HG03025 (cell line): ENCODE measurements around the gene SKP1.
"Not testable (repeated sequence)": the region's sequence is repeated elsewhere in the genome, so short reads cannot be mapped to it uniquely, and the experiment has no call there.

Source experiments
- ATAC-seq: cut with Tn5 transposase; IDR thresholded peaks from one replicate; pipeline ENCODE4 v1.9.1; 2021; ENCODE audit warnings: mild to moderate bottlenecking, moderate library complexity; ENCODE audit not compliant: unreplicated experiment, low FRiP score

The SKP1 gene

DNA sequence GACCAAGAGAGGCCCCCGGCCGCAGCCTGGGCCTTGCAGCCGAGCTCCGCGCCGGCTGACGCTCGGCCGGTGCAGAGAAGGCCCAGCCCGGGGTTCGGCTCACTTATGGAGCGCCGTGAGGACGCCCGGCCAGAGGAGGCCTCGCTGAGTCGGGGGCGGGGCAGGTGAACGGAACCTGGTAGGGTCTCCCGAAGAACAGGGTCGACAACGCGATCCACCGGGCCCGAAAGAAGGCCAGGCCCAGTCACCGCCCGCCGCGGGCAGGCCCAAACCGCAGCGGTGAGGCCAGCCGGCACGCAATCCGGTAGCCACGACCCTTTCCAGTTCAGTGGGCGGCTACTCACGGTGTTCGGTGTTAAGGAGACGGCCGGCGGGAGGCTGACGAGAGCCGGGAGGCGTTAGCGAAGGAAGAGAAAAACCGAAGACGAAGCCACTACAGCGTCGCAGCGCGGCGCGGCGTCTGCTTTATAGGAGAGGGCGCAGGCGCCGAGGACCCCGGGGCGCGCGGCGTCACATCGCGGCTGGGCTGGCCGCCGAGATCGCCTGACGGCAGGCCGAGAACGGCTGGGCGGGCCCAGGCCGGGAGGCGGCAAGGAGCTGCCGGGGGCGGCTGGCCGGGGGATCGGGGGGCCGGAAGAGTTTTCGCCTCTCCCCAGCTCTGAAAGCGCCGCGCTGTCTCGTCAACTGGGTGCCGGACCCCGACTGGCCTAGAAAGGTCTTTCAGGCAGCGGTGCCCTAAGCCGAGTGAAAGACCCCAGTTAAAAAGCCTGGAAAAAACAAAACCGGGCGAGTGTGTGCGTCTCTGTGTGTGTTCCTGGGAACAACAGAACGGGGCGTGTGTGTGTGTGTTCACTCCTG is at the start of gene SKP1:
Gene SKP1, minus strand, starts transcription at position 440 of the 858 bp plus-strand sequence. CDS start 2,928 bp downstream, outside the sequence.
- peak; percentile 72 for ATAC-seq

DNA sequence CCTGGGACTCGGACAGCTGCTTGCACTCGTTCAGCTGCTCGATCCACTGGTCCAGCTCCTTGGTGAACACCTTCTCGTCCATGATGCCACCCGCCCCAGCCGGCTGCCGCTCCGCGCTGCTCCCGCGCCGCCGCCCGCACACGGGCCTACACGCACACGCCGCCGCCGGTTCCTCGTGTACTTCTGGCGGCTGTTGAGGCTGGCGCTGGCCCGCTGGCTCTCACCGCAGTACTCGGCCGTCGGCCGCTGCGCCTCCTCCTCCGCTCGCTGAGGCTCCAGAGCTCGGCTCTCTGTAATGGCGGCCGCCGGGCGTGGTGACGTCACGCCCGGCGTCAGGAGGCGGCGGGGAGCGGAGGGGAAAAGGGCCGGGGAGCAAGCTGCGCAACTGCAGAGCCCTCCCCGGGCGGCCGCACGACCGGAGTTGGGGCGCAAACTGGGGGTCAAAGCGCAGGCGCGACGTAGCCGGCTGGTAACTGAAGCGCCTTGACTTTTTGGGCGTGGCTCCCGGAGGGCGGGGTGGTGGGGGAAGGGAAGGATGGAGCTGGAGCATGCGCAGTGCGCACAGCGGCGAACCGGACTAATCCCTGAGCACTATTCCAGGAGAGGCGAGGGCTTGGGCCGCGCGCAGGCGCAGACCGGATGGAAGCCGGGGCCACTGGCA is 49.2 kb upstream of the SKP1 start, which contains the start of gene PPP2CA:
Gene PPP2CA, minus strand, starts transcription at position 294 of the 661 bp plus-strand sequence. Its CDS starts 212 bp downstream, at position 82.
- peak; percentile 67 for ATAC-seq

DNA sequence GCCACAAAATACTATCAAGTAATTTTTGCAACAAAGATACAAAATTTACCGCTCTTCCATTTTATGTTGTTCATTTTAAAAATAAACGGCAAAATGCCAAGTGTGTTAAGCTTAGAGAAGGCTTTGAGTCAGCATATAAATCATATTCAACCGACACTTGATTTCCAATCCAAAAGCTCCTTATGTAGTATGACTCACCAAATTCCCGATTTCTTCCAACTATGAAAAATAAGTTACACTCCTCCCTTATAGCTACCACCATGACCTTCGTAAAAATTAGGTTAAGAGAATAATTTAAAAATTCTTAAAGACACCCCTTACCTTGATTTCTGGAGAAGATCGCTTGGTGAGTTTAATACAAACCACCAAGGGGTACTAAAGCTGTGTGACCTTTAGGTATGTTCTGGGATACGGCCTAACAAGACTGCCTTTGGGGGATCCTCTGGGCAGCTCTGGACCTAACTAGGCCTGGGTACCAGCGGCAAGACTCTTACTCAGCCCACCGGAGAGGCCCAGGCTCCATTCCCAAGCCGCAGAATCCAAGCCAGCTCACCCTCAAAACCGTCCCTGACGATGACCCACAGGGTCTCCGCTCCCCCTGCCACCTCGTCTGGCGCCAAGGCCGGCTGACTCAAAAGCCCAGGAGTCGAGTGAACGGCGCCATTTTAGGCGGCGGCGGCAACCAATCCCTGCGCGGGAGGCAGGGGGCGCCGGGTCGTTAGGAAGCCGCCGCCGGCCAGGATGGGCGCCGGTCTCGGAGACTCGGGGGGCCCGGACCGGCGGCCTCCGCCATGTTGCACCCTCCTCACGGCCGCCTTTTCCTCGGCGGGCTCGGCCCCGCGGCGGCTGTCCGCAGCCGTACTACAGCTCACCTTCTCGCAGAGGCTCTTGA is 48.4 kb upstream of the SKP1 start:
- peak; percentile 35 for ATAC-seq

DNA sequence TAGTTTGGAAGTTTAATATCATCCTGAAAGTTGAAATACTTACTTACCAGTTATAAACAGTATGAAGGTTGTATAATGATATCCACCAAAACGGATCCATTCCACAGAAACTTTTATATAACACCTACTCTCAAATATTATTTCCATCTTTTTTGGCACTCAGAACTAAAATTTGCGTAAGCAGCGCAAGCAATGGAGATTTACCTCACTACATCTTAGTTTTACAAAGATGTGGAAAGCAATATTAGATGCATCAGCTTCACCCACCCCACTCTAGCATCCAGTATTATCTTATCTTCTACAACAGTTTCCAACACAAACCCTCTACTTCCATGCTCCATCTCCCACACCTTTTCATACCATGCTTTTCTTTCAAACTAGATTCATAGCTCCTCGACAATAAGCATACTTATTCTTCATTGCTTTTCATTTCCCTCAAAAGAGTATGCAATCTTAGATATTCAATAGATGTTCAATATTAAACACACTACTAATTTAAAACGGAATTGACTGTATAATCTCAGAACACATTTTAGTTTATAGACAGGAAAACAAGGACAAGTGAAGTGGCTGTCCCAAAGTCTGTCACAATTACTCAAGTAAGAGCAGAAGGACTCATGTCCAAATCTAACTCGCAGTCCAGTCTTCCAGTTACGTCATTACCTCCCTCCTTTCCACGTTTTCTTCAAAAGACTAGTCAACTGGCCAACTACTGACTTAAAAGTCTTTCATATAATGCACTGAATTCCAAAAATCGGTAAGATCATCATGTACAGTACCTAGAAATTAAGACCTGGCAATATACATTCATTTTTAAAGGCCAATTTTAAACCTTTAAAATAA is 46.9 kb upstream of the SKP1 start:
- no peak for ATAC-seq

DNA sequence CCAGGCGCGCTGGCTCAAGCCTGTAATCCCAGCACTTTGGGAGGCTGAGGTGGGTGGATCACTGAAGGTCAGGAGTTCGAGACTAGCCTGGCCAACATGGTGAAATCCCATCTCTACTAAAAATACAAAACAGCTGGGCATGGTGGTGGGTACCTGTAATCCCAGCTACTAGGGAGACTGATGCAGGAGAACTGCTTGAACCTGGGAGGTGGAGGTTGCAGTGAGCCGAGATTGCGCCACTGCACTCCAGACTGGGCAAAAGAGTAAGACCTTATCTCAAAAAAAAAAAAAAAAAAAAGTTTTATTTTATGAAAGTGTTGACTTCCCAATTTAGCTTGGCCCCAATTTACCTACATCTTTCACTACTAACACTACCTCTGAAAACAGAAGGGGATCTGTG is 44.9 kb upstream of the SKP1 start:
- not testable (repeated sequence) for ATAC-seq

DNA sequence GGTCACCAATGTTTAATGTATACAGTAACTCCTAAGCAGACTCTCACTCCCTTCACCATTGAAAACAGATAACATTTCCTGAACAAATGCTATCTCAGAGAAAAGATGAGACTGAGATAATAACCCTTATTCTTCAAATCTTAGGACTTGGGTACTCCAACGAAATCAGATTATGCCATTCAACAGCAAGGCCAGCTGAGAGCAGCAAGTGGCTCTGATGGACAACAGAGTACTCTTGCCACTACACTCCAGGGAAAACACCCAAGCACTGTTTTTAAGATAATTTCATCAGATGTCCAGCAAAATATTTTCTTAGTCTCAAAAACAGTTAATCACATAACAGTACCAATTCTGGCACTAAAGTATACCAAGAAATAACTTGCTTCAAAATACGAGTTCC is 39.0 kb upstream of the SKP1 start:
- ATAC-seq = no peak

DNA sequence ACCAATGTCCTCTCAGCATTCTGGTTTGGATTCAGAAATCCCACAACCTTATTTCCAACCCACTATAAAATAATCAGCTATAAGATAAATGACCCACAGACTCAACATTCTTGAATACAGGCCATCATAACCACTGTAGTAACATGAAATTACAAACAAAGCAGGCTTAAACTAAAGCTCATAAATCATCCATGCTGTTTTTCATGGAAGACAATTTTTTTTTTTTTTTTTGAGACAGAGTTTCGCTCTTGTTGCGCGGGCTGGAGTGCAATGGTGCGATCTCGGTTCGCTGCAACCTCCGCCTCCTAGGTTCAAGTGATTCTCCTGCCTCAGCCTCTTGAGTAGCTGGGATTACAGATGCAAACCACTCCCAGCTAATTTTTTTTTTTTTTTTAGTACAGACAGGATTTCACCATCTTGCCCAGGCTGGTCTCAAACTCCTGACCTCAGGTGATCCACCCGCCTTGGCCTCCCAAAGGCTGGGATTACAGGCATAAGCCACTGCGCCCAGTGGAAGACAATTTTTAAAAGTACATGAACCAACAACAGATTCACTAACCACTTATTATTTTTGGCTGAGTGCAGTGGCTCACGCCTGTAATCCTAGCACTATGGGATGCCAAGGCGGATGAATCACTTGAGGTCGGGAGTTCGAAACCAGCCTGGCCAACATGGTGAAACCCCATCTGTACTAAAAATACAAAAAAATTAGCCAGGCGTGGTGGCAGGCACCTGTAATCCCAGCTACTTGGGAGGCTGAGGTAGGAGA is 34.7 kb upstream of the SKP1 start:
- not testable (repeated sequence) for ATAC-seq

DNA sequence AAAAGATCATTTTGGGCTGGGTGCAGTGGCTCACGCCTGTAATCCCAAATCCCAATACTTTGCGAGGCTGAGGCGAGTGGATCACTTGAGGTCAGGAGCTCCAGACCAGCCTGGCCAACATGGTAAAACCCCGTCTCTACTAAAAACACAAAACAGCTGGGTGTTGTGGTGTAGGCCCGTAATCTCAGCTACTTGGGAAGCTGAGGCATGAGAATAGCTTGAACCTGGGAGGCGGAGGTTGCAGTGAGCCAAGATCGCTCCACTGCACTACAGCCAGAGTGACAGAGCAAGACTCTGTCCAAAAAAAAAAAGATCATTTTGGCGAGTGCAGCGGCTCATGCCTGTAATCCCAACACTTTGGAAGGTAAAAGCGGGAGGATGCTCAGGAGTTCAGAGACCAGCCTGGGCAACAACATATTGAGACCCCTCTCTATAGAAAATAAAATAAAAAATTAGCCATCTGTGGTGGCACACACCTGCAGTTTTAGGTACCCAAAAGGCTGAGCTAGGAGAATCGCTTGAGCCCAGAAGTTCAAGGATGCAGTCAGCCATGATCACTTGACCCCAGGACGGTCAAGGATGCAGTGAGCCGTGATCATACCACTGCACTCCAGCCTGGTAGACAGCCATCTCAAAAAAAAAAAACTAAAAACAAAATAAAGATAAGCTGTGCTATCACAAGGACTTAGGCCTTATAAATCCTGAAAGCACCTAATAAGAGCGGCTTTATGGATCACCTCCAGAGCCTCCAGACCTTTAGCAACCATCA is 32.9 kb upstream of the SKP1 start:
- ATAC-seq = no peak

DNA sequence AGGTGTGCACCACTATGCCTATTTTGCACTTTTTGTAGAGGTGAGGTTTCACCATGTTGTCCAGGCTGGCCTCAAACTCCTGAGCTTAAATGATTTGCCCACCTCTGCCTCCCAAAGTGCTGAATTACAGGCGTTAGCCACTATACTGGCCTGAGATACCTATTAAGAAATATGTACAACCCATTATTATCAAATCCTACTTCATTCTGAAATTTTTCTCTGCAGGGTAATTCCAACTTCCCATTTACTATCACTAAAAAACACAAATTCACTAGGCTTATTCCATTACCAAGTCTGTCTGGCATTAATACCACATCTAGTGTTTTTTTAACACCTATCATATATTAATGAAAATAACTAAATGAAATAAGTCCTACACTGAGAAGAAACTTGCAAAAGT is 30.9 kb upstream of the SKP1 start:
- ATAC-seq = no peak

DNA sequence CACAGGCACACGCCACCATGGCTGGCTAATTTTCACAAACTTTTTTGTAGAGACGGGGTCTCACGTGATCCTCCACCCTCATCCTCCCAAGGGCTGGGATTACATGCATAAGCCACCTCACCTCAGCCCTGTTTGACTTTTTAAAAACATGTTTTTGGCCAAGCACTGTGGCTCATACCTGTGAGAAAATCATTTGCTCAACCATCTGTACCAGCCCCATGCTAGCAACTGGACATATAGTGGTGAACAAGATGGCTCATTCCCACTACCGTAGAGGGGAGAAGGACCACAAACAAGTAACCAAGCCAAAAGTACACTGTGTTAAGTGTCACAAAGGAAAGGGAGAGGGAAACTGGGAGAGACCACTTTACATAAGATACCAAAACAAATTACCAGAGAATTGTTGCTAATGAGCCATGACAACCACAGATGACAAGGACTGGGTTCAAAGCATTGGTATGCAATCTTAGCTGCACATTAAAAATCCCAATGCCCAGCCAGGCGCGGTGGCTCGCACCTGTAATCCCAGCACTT is 29.9 kb upstream of the SKP1 start:
- ATAC-seq = no peak

DNA sequence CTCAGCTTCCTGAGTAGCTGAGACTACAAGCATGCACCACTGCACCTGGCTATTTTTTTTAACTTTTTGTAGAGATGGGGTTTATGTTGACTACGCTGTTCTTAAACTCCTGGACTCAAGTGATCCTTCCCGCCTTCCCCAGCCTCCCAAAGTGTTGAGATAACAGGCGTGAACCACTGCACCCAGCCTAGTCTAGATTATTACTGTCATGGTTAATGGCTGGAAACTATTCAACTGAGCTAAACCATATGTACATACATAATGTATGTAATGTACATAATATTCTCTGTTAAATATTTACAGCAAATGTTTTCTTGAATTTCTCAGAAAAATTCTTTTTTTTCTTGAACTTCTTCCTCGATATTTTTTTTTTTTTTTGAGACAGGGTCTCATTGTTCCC is 27.8 kb upstream of the SKP1 start:
- ATAC-seq = no peak

DNA sequence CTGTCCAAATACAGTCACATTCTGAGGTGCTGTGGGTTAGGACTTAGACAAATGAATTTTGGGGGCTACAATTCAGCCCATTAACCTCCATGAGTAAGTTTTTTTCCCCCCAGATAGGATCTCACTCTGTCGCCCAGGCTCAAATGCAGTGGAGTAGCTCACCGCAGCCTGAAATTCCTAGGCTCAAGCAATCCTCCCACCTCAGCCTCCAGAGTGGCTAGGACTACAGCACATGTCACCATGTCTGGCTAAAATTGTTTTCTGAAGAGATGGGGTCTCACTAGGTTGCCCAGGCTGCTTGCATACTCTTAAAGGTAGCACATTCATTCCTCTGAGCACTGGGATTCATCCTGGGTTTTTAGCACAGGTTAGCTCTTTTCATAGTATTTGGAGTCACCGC is 26.9 kb upstream of the SKP1 start:
- no peak for ATAC-seq

DNA sequence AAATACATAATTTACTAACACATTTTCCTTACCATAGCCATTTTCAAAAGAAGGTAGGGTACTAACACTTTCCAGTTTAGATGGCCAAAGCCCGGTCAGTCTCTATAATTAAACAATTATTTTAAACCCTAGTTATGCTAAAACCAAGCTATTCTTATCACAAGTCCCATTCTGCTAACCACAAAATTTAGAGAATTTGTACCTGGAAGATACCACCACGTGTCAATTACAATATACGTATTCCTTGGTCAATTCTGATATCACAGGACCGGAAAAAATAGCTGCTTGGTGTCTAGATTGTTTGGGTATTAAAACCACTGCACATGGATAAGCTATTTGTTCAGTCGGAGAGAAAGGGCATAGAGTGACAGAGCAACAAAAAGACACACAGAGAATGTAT is 18.9 kb upstream of the SKP1 start:
- ATAC-seq = no peak

DNA sequence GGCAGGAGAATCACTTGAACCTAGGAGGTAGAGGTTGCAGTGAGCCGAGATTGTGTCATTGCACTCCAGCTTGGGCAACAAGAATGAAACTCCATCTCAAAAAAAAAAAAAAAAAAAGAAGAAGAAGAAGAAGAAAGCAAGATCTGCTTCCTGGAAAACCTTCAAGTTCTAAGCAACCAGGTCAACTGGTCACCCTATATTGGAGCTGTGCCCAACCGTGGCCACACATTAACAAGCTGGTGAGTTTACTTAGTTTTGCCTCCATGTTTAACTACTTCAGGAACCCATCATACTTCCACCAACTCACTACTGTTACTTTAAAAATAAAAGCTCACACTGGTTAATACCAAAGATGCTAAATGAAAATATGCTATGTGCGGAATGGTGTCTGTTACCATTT is 12.3 kb upstream of the SKP1 start:
- no peak for ATAC-seq

DNA sequence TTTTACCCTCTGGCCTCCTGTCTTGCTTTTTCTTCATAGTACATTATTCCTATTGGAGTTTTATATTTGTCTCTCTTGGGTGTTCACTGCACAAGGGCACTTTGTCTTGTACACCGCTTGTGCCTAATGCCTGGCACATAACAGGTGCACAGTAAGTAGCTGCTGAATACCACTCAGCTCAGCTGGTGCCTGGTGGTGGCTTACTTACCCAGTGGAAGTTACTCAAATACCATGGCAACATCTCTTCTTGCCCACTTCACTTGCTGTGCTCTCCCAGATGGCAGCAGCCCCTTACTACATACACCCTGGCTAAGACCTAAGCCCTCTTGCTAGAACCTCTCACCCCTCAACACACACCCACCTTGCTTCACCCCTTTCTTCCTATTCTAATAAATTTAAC is 11.3 kb upstream of the SKP1 start:
- no peak for ATAC-seq

DNA sequence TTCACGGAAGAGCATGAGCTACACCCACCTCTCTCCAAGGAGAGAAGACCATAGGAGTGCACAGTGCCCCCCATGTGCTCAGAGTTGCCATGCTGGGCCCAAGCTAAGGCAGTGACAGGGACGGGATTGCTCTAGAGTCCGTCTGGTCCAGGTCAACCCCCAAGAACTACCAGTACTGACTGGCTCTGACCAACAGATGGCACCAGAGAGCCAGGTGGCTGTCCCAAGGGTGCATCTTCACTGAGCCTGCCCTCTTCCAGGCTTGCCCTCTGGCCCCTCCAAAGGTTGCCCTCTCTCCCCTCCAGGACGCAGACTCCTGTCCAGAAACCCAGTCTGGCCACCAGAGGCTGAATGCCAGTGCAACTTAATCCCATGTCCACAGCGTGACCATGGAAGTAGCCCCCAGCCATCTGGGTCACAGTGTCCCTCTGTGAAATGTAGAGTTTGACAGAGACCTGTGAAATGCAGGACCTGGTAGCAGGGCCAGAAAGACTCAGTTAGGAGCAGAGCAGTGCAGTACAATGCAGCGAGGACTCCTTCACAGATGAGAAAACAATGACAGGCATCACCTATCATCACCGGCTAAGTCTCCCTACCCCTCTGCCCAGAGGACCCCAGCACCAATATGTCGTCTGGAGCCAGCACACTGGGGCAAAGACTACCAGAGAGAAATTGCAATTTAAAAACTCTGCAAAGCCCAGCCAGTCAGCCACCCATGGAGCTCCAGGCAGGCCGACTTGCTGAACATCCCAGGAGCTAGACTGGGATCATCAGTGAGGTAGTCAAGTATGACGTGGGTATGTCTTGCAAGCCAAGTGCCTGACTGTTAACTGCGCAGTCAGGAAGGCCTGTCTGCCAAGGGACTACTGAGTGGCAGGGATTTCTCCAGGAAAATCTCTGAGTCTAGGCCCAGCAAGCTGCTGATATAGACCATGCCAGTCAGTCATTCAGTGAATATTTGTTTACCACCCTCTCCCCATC is 7.7 kb upstream of the SKP1 start:
- ATAC-seq = no peak

DNA sequence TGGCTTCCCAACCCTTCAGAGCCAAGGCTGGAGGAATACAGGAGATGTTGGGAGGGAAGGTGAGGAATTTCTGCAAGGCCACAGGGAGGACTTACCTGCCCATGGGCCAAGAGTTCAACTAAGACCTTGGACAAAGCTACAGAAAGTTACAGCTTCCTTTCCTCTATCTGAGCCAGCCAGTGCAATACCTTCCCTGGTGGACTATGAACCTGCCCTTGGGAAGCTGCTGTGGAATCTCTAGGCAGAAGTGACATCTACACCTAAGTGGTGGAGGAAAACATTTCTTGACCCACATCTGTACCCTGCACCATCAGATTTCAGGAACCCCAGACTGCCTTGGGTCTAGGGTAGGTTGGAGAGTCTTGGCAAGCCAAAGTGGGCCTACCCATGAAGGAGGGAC is 6.7 kb upstream of the SKP1 start:
- ATAC-seq = no peak
